HepG2 (cell line): ENCODE data around the gene SIGLEC1. TPM values are rescaled to one million over a fixed set of nuclear protein-coding genes. Genes with fewer than 3 reads are reported as not detected.

Source experiments
- ATAD3A ChIP-seq: sonication (generic); formaldehyde crosslinking; IDR thresholded peaks from 2 replicates; pipeline ENCODE4 v1.4.0; 2020; ENCODE audit warnings: missing genetic modification reagents
- CENPX ChIP-seq: sonication (generic); formaldehyde crosslinking; IDR thresholded peaks from 2 replicates; pipeline ENCODE4 v1.9.0; 2021; ENCODE audit warnings: mild to moderate bottlenecking, missing genetic modification reagents, moderate library complexity
- CHD2 ChIP-seq: IDR thresholded peaks from 2 replicates; pipeline ENCODE4 v1.6.1; 2011; ENCODE audit warnings: low read depth, low read length, improper control_type of control experiment
- NFKB2 ChIP-seq: sonication (generic); formaldehyde crosslinking; IDR thresholded peaks from 2 replicates; pipeline ENCODE4 v1.4.0; 2020; ENCODE audit warnings: missing genetic modification reagents, borderline replicate concordance
- SIX1 ChIP-seq: sonication (generic); formaldehyde crosslinking; IDR thresholded peaks from 2 replicates; pipeline ENCODE4 v1.4.0; 2020; ENCODE audit warnings: missing genetic modification reagents, borderline replicate concordance
- SMC3 ChIP-seq: IDR thresholded peaks from 2 replicates; pipeline ENCODE4 v1.6.1; 2011; ENCODE audit warnings: low read length, improper control_type of control experiment
- SP2 ChIP-seq: sonication (generic); formaldehyde crosslinking; IDR thresholded peaks from 2 replicates; pipeline ENCODE4 v1.5.1; 2020; ENCODE audit warnings: mild to moderate bottlenecking, missing genetic modification reagents
- TCF12 ChIP-seq, 2 experiments: fragments of 450-650 bp in 1 of 2; sonication (generic) in 1 of 2; formaldehyde crosslinking in 1 of 2; IDR thresholded peaks; 2 replicates each; pipeline versions ENCODE4 v1.6.1 to v1.8.0; 2017 to 2022; ENCODE audit warnings: antibody characterized with exemption in 1 of 2, mild to moderate bottlenecking in 1 of 2, missing genetic modification reagents in 1 of 2, moderate library complexity in 1 of 2
- polyA plus RNA-seq, 8 experiments: library from polyadenylated mRNA; depleted of rRNA in 3 of 8; stranded (reverse) in 7 of 8; unstranded in 1 of 8; fragments of >200 nt; fragmentation: Illumina TruSeq in 4 of 8; extraction: Trizol in 4 of 8; gene quantifications; 2 replicates each; pipeline versions ENCODE4 v1.2.1 to v1.2.3, GENCODE V29; 2011 to 2016; ENCODE audit warnings: low read depth in 4 of 8, missing spikeins in 1 of 8, mixed read lengths in 1 of 8; ENCODE audit not compliant: insufficient read depth in 1 of 8
- total RNA-seq, 5 experiments: library from RNA; depleted of rRNA; stranded (reverse); fragments of >200 nt; fragmentation: Illumina TruSeq; extraction: Trizol; gene quantifications; 2 replicates each; pipeline ENCODE4 v1.2.3, GENCODE V29; 2016; ENCODE audit warnings: low read depth in 1 of 5
- TF ChIP-seq, protein P1 (sequence below): sonication (generic); formaldehyde crosslinking; IDR thresholded peaks from 2 replicates; pipeline ENCODE4 v1.4.0; 2020; ENCODE audit warnings: missing genetic modification reagents
- TF ChIP-seq, protein P2 (sequence below): sonication (generic); formaldehyde crosslinking; IDR thresholded peaks from 2 replicates; pipeline ENCODE4 v1.4.0; 2020; ENCODE audit warnings: missing genetic modification reagents, borderline replicate concordance
- TF ChIP-seq, protein P3 (sequence below): sonication (generic); formaldehyde crosslinking; IDR thresholded peaks from 2 replicates; pipeline ENCODE4 v1.5.0; 2020; ENCODE audit warnings: mild to moderate bottlenecking, missing genetic modification reagents

The SIGLEC1 gene
- total and polyA plus RNA-seq, 2 of the 13 experiments (the other 11 are each of a cell fraction or from before 2014, with no cell fraction given), result 0.01 TPM; not detected in 1

DNA sequence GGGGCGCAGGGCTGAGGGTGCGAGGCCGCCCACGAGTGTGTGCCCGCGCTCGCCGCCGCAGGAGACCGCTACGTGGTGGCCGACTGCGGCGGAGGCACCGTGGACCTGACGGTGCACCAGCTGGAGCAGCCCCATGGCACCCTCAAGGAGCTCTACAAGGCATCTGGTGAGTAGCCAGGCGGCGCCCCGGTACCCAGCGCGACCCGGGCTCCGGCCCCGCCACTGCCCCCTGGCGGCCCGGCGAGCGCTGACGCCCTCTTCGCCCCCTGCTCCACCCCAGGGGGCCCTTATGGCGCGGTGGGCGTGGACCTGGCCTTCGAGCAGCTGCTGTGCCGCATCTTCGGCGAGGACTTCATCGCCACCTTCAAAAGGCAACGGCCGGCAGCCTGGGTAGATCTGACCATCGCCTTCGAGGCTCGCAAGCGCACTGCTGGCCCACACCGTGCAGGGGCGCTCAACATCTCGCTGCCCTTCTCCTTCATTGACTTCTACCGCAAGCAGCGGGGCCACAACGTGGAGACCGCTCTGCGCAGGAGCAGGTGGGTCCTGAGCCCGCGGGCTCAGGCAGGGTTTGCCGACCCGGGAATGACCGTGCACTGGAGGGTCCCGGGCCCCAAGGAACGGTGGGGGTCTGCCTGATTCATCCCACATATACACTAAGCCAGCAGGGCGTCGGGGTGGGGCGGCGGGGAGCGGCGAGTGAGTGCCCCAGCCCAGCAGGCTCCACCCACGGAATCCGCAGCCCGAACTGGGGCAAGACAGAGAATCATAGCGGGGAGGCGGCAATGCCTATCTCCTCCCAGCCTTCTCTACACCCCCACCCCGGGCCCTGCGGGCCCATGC, 37.5 kb upstream of the SIGLEC1 start (continued):
- TF ChIP-seq, protein P1, sequence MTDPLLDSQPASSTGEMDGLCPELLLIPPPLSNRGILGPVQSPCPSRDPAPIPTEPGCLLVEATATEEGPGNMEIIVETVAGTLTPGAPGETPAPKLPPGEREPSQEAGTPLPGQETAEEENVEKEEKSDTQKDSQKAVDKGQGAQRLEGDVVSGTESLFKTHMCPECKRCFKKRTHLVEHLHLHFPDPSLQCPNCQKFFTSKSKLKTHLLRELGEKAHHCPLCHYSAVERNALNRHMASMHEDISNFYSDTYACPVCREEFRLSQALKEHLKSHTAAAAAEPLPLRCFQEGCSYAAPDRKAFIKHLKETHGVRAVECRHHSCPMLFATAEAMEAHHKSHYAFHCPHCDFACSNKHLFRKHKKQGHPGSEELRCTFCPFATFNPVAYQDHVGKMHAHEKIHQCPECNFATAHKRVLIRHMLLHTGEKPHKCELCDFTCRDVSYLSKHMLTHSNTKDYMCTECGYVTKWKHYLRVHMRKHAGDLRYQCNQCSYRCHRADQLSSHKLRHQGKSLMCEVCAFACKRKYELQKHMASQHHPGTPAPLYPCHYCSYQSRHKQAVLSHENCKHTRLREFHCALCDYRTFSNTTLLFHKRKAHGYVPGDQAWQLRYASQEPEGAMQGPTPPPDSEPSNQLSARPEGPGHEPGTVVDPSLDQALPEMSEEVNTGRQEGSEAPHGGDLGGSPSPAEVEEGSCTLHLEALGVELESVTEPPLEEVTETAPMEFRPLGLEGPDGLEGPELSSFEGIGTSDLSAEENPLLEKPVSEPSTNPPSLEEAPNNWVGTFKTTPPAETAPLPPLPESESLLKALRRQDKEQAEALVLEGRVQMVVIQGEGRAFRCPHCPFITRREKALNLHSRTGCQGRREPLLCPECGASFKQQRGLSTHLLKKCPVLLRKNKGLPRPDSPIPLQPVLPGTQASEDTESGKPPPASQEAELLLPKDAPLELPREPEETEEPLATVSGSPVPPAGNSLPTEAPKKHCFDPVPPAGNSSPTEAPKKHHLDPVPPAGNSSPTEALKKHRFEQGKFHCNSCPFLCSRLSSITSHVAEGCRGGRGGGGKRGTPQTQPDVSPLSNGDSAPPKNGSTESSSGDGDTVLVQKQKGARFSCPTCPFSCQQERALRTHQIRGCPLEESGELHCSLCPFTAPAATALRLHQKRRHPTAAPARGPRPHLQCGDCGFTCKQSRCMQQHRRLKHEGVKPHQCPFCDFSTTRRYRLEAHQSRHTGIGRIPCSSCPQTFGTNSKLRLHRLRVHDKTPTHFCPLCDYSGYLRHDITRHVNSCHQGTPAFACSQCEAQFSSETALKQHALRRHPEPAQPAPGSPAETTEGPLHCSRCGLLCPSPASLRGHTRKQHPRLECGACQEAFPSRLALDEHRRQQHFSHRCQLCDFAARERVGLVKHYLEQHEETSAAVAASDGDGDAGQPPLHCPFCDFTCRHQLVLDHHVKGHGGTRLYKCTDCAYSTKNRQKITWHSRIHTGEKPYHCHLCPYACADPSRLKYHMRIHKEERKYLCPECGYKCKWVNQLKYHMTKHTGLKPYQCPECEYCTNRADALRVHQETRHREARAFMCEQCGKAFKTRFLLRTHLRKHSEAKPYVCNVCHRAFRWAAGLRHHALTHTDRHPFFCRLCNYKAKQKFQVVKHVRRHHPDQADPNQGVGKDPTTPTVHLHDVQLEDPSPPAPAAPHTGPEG (CRISPR knock-in tag), result peak; percentile 63; the same call in 1 of the 2 replicates
- no peak for TF ChIP-seq ATAD3A (CRISPR knock-in tag)
- TF ChIP-seq CENPX (CRISPR knock-in tag), result no peak
- TF ChIP-seq SP2, result no peak
- TF ChIP-seq, protein P2, sequence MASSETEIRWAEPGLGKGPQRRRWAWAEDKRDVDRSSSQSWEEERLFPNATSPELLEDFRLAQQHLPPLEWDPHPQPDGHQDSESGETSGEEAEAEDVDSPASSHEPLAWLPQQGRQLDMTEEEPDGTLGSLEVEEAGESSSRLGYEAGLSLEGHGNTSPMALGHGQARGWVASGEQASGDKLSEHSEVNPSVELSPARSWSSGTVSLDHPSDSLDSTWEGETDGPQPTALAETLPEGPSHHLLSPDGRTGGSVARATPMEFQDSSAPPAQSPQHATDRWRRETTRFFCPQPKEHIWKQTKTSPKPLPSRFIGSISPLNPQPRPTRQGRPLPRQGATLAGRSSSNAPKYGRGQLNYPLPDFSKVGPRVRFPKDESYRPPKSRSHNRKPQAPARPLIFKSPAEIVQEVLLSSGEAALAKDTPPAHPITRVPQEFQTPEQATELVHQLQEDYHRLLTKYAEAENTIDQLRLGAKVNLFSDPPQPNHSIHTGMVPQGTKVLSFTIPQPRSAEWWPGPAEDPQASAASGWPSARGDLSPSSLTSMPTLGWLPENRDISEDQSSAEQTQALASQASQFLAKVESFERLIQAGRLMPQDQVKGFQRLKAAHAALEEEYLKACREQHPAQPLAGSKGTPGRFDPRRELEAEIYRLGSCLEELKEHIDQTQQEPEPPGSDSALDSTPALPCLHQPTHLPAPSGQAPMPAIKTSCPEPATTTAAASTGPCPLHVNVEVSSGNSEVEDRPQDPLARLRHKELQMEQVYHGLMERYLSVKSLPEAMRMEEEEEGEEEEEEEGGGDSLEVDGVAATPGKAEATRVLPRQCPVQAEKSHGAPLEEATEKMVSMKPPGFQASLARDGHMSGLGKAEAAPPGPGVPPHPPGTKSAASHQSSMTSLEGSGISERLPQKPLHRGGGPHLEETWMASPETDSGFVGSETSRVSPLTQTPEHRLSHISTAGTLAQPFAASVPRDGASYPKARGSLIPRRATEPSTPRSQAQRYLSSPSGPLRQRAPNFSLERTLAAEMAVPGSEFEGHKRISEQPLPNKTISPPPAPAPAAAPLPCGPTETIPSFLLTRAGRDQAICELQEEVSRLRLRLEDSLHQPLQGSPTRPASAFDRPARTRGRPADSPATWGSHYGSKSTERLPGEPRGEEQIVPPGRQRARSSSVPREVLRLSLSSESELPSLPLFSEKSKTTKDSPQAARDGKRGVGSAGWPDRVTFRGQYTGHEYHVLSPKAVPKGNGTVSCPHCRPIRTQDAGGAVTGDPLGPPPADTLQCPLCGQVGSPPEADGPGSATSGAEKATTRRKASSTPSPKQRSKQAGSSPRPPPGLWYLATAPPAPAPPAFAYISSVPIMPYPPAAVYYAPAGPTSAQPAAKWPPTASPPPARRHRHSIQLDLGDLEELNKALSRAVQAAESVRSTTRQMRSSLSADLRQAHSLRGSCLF (CRISPR knock-in tag), result no peak
- no peak; the same call in 1 of the 2 replicates for TF ChIP-seq SMC3
- TF ChIP-seq SIX1 (CRISPR knock-in tag), result no peak
- TF ChIP-seq, protein P3, sequence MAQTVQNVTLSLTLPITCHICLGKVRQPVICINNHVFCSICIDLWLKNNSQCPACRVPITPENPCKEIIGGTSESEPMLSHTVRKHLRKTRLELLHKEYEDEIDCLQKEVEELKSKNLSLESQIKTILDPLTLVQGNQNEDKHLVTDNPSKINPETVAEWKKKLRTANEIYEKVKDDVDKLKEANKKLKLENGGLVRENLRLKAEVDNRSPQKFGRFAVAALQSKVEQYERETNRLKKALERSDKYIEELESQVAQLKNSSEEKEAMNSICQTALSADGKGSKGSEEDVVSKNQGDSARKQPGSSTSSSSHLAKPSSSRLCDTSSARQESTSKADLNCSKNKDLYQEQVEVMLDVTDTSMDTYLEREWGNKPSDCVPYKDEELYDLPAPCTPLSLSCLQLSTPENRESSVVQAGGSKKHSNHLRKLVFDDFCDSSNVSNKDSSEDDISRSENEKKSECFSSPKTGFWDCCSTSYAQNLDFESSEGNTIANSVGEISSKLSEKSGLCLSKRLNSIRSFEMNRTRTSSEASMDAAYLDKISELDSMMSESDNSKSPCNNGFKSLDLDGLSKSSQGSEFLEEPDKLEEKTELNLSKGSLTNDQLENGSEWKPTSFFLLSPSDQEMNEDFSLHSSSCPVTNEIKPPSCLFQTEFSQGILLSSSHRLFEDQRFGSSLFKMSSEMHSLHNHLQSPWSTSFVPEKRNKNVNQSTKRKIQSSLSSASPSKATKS (CRISPR knock-in tag), result no peak
- no peak for TF ChIP-seq CHD2
- TF ChIP-seq NFKB2 (CRISPR knock-in tag), result no peak
- TF ChIP-seq TCF12 (IDR thresholded peaks at IDR 0.05), result no peak
- no peak for TF ChIP-seq TCF12 (CRISPR knock-in tag; IDR thresholded peaks at IDR 0.05)
